HepG2 (cell line): ENCODE measurements around the gene LGALS7B. TPM values are rescaled to one million over a fixed set of nuclear protein-coding genes. Genes with fewer than 3 reads are reported as not detected.

ENCODE experiments used
- ATAC-seq: fragments of 200-7000 bp; cut with Tn5 transposase; 3 replicates; pipeline ENCODE4 v1.9.1; 2020; ENCODE audit warnings: mild to moderate bottlenecking, moderate library complexity
- BruUV-seq: library from RNA; stranded (reverse); fragments of 400-500 nt; replicated peaks from 2 replicates; lab custom pipeline; 2021; lab: Mats Ljungman, UMichigan
- CTCF ChIA-PET: fragments of 300-600 bp; formaldehyde crosslinking; extraction: SDS; loops from one replicate; lab custom pipeline; 2021; ENCODE audit warnings: low total read pairs, inconsistent platforms, low intra/inter-chr PET ratio; lab: Yijun Ruan, JAX
- POLR2A ChIA-PET: fragments of 350-600 bp; sonication (Branson Sonifier 250); formaldehyde crosslinking; loops from one replicate; lab custom pipeline; 2020; ENCODE audit warnings: antibody characterized with exemption, inconsistent platforms; lab: Yijun Ruan, JAX
- DNase-seq: peaks from one replicate; pipeline ENCODE4 v3.0.0-alpha.2; 2015; ENCODE audit warnings: low spot score
- FAIRE-seq: peaks from 3 replicates; lab custom pipeline; 2011; peaks lifted over from hg19 to GRCh38; lab: Jason Lieb, UNC
- H2AFZ ChIP-seq: one replicate; pipeline ENCODE4 v1.6.1; 2011; ENCODE audit warnings: low read length, inconsistent platforms
- H3K27ac ChIP-seq: fragments of 300-600 bp; 3 replicates; pipeline ENCODE4 v1.8.0; 2011; ENCODE audit warnings: mixed run types, mild to moderate bottlenecking, mixed read lengths, low read length, inconsistent platforms; ENCODE audit not compliant: insufficient read depth; ENCODE audit errors: extremely low read length
- H3K27me3 ChIP-seq, 2 experiments: fragments of 200-600 bp in 1 of 2; 2 replicates in 1 of 2; 3 replicates in 1 of 2; pipeline versions ENCODE4 v1.6.0 to v1.8.0; 2011; ENCODE audit warnings: low read length in 2 of 2, mild to moderate bottlenecking in 2 of 2, moderate library complexity in 2 of 2, inconsistent platforms in 1 of 2; ENCODE audit not compliant: insufficient read depth in 2 of 2, control insufficient read depth in 1 of 2
- H3K36me3 ChIP-seq, 2 experiments: fragments of 200-600 bp in 1 of 2; replicated peaks in 1 of 2; 2 replicates in 1 of 2; 3 replicates in 1 of 2; pipeline versions ENCODE4 v1.5.1 to v1.8.0; 2011; ENCODE audit warnings: low read length in 2 of 2, inconsistent platforms in 1 of 2; ENCODE audit not compliant: insufficient read depth in 2 of 2, control insufficient read depth in 1 of 2
- H3K4me1 ChIP-seq: 2 replicates; pipeline ENCODE4 v1.5.1; 2012; ENCODE audit warnings: low read length, inconsistent platforms; ENCODE audit not compliant: insufficient read depth
- H3K4me2 ChIP-seq: 2 replicates; pipeline ENCODE4 v1.6.0; 2011; ENCODE audit warnings: low read depth, low read length, inconsistent platforms
- H3K4me3 ChIP-seq, 3 experiments: fragments of 200-600 bp in 1 of 3; sonication (generic), shearing (Covaris generic) in 1 of 3; replicated peaks in 1 of 3; 2 replicates each; pipeline ENCODE4 v1.5.1; 2011 to 2016; ENCODE audit warnings: low read length in 3 of 3, inconsistent platforms in 2 of 3, low read depth in 2 of 3, mild to moderate bottlenecking in 2 of 3, control low read depth in 1 of 3, mixed read lengths in 1 of 3; ENCODE audit not compliant: insufficient read depth in 1 of 3
- H3K79me2 ChIP-seq: one replicate; pipeline ENCODE4 v1.6.1; 2011; ENCODE audit warnings: low read length, inconsistent platforms; ENCODE audit not compliant: insufficient read depth
- H3K9ac ChIP-seq: 2 replicates; pipeline ENCODE4 v1.6.0; 2011; ENCODE audit warnings: mild to moderate bottlenecking, low read depth, low read length, inconsistent platforms; ENCODE audit not compliant: insufficient read depth
- H3K9me3 ChIP-seq: 2 replicates; pipeline ENCODE4 v1.5.1; 2012; ENCODE audit warnings: mild to moderate bottlenecking, low read length
- H4K20me1 ChIP-seq: 2 replicates; pipeline ENCODE4 v1.6.0; 2011; ENCODE audit warnings: inconsistent platforms, mild to moderate bottlenecking, low read length, moderate library complexity; ENCODE audit not compliant: insufficient read depth
- CEBPB ChIP-seq: IDR thresholded peaks from 2 replicates; pipeline ENCODE4 v1.6.1; 2011; ENCODE audit warnings: low read depth, low read length, improper control_type of control experiment, borderline replicate concordance
- HNRNPL ChIP-seq: fragments of 200-400 bp; formaldehyde crosslinking; IDR thresholded peaks from 2 replicates; pipeline ENCODE4 v1.6.1; 2017; ENCODE audit warnings: mild to moderate bottlenecking, low read depth, low read length
- NFYB ChIP-seq: sonication (generic); formaldehyde crosslinking; IDR thresholded peaks from 2 replicates; pipeline ENCODE4 v1.4.0; 2020; ENCODE audit warnings: missing genetic modification reagents
- NFYC ChIP-seq: IDR thresholded peaks from 2 replicates; pipeline ENCODE4 v1.6.1; 2016; ENCODE audit warnings: missing genetic modification reagents, missing compliant biosample characterization
- PHF5A ChIP-seq: IDR thresholded peaks from one replicate; pipeline ENCODE4 v1.6.1; 2018; ENCODE audit warnings: low read depth, missing genetic modification reagents; ENCODE audit not compliant: unreplicated experiment
- POLR2A ChIP-seq, 2 experiments: IDR thresholded peaks; 2 replicates each; pipeline ENCODE4 v1.6.1; 2011; ENCODE audit warnings: low read depth in 2 of 2, low read length in 2 of 2, mild to moderate bottlenecking in 1 of 2, moderate library complexity in 1 of 2; ENCODE audit not compliant: insufficient read depth in 1 of 2
- POLR2AphosphoS5 ChIP-seq: IDR thresholded peaks from 2 replicates; pipeline ENCODE4 v1.6.1; 2012; ENCODE audit warnings: low read depth, low read length
- SRY ChIP-seq: sonication (generic); formaldehyde crosslinking; IDR thresholded peaks from 2 replicates; pipeline ENCODE4 v1.8.0; 2022; ENCODE audit warnings: mild to moderate bottlenecking, missing genetic modification reagents
- ZBTB21 ChIP-seq: sonication (generic); formaldehyde crosslinking; IDR thresholded peaks from 2 replicates; pipeline ENCODE4 v1.4.0; 2020; ENCODE audit warnings: missing genetic modification reagents
- ZNF253 ChIP-seq: sonication (generic); formaldehyde crosslinking; IDR thresholded peaks from 2 replicates; pipeline ENCODE4 v1.8.0; 2022; ENCODE audit warnings: mild to moderate bottlenecking, missing genetic modification reagents, borderline replicate concordance
- WGBS: methylation state at CpG from one replicate; pipeline ENCODE4 v1.1.6; 2017; ENCODE audit warnings: low lambda C conversion rate; 5-methylcytosine and 5-hydroxymethylcytosine counted together
- in situ Hi-C: cut with HindIII; loops from 2 replicates; pipeline ENCODE4 v1.10.0; 2017; ENCODE audit warnings: low pct_unique_long_range_greater_than_20kb; ENCODE audit not compliant: extremely low pct_ligation_motif_present
- intact Hi-C: fragments of 100-400 bp; cut with micrococcal nuclease; formaldehyde crosslinking; loops from one replicate; pipeline ENCODE4 v1.10.0; 2022; ENCODE audit not compliant: unreplicated experiment
- polyA plus RNA-seq, 8 experiments: library from polyadenylated mRNA; depleted of rRNA in 3 of 8; stranded (reverse) in 7 of 8; unstranded in 1 of 8; fragments of >200 nt; fragmentation: Illumina TruSeq in 4 of 8; extraction: Trizol in 4 of 8; gene quantifications; 2 replicates each; pipeline versions ENCODE4 v1.2.1 to v1.2.3, GENCODE V29; 2011 to 2016; ENCODE audit warnings: low read depth in 4 of 8, missing spikeins in 1 of 8, mixed read lengths in 1 of 8; ENCODE audit not compliant: insufficient read depth in 1 of 8
- total RNA-seq, 5 experiments: library from RNA; depleted of rRNA; stranded (reverse); fragments of >200 nt; fragmentation: Illumina TruSeq; extraction: Trizol; gene quantifications; 2 replicates each; pipeline ENCODE4 v1.2.3, GENCODE V29; 2016; ENCODE audit warnings: low read depth in 1 of 5
- TF ChIP-seq, protein P1 (sequence below): sonication (generic); formaldehyde crosslinking; IDR thresholded peaks from 2 replicates; pipeline ENCODE4 v1.5.1; 2020; ENCODE audit warnings: mild to moderate bottlenecking, missing genetic modification reagents, borderline replicate concordance
- TF ChIP-seq, protein P2 (sequence below): sonication (generic); formaldehyde crosslinking; IDR thresholded peaks from 2 replicates; pipeline ENCODE4 v1.4.0; 2020; ENCODE audit warnings: missing genetic modification reagents
- TF ChIP-seq, protein P3 (sequence below): sonication (generic); formaldehyde crosslinking; IDR thresholded peaks from 2 replicates; pipeline ENCODE4 v1.8.0; 2022; ENCODE audit warnings: missing genetic modification reagents, mild to moderate bottlenecking, inconsistent platforms, borderline replicate concordance

LGALS7B gene
- total and polyA plus RNA-seq, 2 of the 13 experiments (the other 11 are each of a cell fraction or from before 2014, with no cell fraction given) = 1.7 to 2.1 TPM

DNA sequence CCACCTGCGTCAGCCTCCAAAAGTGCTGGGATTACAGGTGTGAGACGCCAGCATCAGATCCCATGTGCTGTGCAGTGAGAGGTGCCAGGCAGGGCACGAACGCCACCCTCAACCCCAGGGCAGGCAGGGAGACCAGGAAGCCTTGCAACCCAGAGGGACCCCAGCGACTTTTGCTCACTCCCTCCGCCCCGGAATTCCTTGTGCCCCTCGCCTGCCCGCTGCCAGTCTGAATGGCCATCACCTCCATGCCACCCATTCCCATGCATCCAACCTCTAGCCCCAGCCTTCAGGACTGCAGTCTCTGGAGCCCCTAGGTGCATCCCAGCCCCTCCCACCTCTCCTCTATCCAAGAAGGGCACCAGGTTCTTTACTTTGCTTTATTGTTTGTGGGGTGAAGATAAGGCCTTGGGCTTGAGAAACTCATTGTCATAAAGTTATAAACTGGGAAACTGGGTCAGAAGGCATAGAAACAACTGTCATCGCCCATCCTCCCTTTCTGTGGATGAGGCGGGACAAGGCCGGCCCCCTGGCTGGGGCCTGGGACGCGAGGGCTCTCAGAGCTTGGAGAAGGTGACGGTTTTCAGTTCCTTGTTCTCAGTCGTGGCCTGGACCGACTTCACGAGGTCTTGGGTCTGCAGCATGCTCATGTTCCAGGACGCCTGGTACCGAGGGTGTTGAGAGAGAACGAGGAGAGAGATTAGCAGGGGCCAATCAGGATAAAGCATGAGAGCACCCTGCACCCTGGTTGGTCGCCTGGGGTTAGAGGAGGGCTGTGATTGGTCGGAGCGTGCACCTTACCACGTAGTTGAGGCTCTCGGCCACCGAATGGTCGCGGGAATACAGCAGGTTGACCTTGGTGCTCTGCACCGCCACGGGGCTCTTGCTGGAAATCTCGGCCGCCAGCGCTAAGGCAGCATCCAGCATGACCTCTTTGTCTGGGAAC, 26.3 kb downstream of the LGALS7B start:
- TSS peak; percentile 74 for BruUV-seq
- CTCF ChIA-PET = no interaction called here
- Histone ChIP-seq H3K9ac (no peak overlapping the region), H3K27ac (no peak overlapping the region), H4K20me1 (no peaks in the 10 kb centered on the region), H3K4me1 (peaks cover 36% of the 10 kb centered on the region), H3K4me3 (no peak overlapping the region), H3K9me3 (no peaks in the 10 kb centered on the region), H2AFZ (no peak overlapping the region), H3K27me3 (no peaks in the 10 kb centered on the region), H3K4me2 (no peak overlapping the region), H3K36me3 (peaks cover 11 to 27% of the 10 kb centered on the region in 2 experiments; a peak in 4 of 5 replicates), H3K79me2 (no peaks in the 10 kb centered on the region)
- DNase-seq (no peak), FAIRE-seq (no peak), ATAC-seq (no peak)
- intact Hi-C loops = no loop called here
- in situ Hi-C loops = no loop called here
- 97% methylated on average over 30 of the region's 34 CpGs for WGBS
- POLR2A ChIA-PET = interaction anchor here (1.0 to 1.7 kb wide), 4 partner anchors 16 to 34 kb away, joined by 3 to 4 read pairs (median 3); partner anchors contain the start of gene ECH1
- TF ChIP-seq, protein P1, sequence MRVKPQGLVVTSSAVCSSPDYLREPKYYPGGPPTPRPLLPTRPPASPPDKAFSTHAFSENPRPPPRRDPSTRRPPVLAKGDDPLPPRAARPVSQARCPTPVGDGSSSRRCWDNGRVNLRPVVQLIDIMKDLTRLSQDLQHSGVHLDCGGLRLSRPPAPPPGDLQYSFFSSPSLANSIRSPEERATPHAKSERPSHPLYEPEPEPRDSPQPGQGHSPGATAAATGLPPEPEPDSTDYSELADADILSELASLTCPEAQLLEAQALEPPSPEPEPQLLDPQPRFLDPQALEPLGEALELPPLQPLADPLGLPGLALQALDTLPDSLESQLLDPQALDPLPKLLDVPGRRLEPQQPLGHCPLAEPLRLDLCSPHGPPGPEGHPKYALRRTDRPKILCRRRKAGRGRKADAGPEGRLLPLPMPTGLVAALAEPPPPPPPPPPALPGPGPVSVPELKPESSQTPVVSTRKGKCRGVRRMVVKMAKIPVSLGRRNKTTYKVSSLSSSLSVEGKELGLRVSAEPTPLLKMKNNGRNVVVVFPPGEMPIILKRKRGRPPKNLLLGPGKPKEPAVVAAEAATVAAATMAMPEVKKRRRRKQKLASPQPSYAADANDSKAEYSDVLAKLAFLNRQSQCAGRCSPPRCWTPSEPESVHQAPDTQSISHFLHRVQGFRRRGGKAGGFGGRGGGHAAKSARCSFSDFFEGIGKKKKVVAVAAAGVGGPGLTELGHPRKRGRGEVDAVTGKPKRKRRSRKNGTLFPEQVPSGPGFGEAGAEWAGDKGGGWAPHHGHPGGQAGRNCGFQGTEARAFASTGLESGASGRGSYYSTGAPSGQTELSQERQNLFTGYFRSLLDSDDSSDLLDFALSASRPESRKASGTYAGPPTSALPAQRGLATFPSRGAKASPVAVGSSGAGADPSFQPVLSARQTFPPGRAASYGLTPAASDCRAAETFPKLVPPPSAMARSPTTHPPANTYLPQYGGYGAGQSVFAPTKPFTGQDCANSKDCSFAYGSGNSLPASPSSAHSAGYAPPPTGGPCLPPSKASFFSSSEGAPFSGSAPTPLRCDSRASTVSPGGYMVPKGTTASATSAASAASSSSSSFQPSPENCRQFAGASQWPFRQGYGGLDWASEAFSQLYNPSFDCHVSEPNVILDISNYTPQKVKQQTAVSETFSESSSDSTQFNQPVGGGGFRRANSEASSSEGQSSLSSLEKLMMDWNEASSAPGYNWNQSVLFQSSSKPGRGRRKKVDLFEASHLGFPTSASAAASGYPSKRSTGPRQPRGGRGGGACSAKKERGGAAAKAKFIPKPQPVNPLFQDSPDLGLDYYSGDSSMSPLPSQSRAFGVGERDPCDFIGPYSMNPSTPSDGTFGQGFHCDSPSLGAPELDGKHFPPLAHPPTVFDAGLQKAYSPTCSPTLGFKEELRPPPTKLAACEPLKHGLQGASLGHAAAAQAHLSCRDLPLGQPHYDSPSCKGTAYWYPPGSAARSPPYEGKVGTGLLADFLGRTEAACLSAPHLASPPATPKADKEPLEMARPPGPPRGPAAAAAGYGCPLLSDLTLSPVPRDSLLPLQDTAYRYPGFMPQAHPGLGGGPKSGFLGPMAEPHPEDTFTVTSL (CRISPR knock-in tag) = no peak
- TF ChIP-seq ZNF253 (CRISPR knock-in tag) (no peak), SRY (CRISPR knock-in tag) (no peak), PHF5A (CRISPR knock-in tag) (no peak), NFYC (peak; percentile 61), NFYB (peak; percentile 52), HNRNPL (0 out of 2 replicates have a peak, but pooled peaks have one; percentile 35), POLR2A (IDR thresholded peaks at IDR 0.05; ENCODE audit: insufficient read depth in 1 of 2, low read depth in 2 of 2, low read length in 2 of 2) (0 out of 4 replicates have a peak, but pooled peaks of 1 of the 2 experiments have one; percentile 18), CEBPB (no peak), ZBTB21 (CRISPR knock-in tag) (no peak), POLR2AphosphoS5 (no peak)
- TF ChIP-seq, protein P2, sequence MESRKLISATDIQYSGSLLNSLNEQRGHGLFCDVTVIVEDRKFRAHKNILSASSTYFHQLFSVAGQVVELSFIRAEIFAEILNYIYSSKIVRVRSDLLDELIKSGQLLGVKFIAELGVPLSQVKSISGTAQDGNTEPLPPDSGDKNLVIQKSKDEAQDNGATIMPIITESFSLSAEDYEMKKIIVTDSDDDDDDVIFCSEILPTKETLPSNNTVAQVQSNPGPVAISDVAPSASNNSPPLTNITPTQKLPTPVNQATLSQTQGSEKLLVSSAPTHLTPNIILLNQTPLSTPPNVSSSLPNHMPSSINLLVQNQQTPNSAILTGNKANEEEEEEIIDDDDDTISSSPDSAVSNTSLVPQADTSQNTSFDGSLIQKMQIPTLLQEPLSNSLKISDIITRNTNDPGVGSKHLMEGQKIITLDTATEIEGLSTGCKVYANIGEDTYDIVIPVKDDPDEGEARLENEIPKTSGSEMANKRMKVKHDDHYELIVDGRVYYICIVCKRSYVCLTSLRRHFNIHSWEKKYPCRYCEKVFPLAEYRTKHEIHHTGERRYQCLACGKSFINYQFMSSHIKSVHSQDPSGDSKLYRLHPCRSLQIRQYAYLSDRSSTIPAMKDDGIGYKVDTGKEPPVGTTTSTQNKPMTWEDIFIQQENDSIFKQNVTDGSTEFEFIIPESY (CRISPR knock-in tag) = peak; percentile 97
- TF ChIP-seq, protein P3, sequence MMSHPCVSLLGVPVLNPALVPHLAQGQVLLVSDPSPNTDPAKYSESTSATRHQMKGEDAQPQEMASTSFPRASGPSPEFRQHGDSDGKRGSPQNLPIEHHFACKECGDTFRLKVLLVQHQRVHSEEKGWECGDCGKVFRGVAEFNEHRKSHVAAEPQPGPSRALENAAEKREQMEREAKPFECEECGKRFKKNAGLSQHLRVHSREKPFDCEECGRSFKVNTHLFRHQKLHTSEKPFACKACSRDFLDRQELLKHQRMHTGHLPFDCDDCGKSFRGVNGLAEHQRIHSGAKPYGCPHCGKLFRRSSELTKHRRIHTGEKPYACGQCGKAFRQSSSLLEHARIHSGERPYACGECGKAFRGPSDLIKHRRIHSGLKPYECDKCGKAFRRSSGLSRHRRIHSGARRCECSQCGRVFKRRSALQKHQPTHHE (CRISPR knock-in tag) = no peak
